IMR-90 (cell line): ENCODE measurements around the gene GYS1. TPM values are rescaled to one million over a fixed set of nuclear protein-coding genes. Genes with fewer than 3 reads are reported as not detected.

Experiments
- ATAC-seq: fragments of 200-7000 bp; cut with Tn5 transposase; 2 replicates; pipeline ENCODE4 v1.9.1; 2020; ENCODE audit warnings: low read depth, mild to moderate bottlenecking, moderate library complexity
- BruUV-seq: library from RNA; stranded (reverse); fragments of 400-500 nt; replicated peaks from 2 replicates; lab custom pipeline; 2021; lab: Mats Ljungman, UMichigan
- CTCF ChIA-PET: fragments of 300-600 bp; formaldehyde crosslinking; extraction: SDS; loops from one replicate; lab custom pipeline; 2021; ENCODE audit warnings: antibody characterized with exemption; lab: Yijun Ruan, JAX
- POLR2A ChIA-PET: fragments of 300-600 bp; sonication (Branson Sonifier 250); formaldehyde crosslinking; loops from one replicate; lab custom pipeline; 2022; ENCODE audit warnings: antibody characterized with exemption; ENCODE audit not compliant: unreplicated experiment; lab: Charles Lee
- DNase-seq: peaks from one replicate; pipeline ENCODE4 v3.0.0; 2013
- H2AFZ ChIP-seq: replicated peaks from 2 replicates; pipeline ENCODE3; 2013; ENCODE audit warnings: low read length, mild to moderate bottlenecking; ENCODE audit not compliant: poor library complexity
- H2AK5ac ChIP-seq: 2 replicates; pipeline ENCODE4 v1.6.1; 2013; ENCODE audit warnings: low read depth, low read length, inconsistent platforms
- H2AK9ac ChIP-seq: replicated peaks from 2 replicates; pipeline ENCODE3; 2013; ENCODE audit warnings: mild to moderate bottlenecking, low read depth, low read length, moderate library complexity; ENCODE audit not compliant: poor library complexity
- H2BK120ac ChIP-seq: 2 replicates; pipeline ENCODE4 v1.6.1; 2013; ENCODE audit warnings: low read depth, low read length, inconsistent platforms
- H2BK15ac ChIP-seq: 3 replicates; pipeline ENCODE4 v1.6.1; 2013; ENCODE audit warnings: low read depth, low read length, inconsistent platforms
- H2BK20ac ChIP-seq: 2 replicates; pipeline ENCODE4 v1.6.1; 2013; ENCODE audit warnings: low read depth, mild to moderate bottlenecking, inconsistent platforms, low read length, moderate library complexity
- H2BK5ac ChIP-seq: 2 replicates; pipeline ENCODE4 v1.6.1; 2013; ENCODE audit warnings: mild to moderate bottlenecking, low read depth, low read length, inconsistent platforms; ENCODE audit not compliant: poor library complexity, severe bottlenecking
- H3K14ac ChIP-seq: replicated peaks from 2 replicates; pipeline ENCODE4 v1.6.1; 2013; ENCODE audit warnings: low read depth, low read length, inconsistent platforms
- H3K18ac ChIP-seq: 2 replicates; pipeline ENCODE4 v1.6.1; 2013; ENCODE audit warnings: low read depth, low read length, control low read depth
- H3K23ac ChIP-seq: 2 replicates; pipeline ENCODE4 v1.6.1; 2013; ENCODE audit warnings: low read depth, low read length, inconsistent platforms
- H3K27ac ChIP-seq: 2 replicates; pipeline ENCODE4 v1.5.1; 2013; ENCODE audit warnings: mild to moderate bottlenecking, control low read depth, low read length; ENCODE audit not compliant: insufficient read depth
- H3K27me3 ChIP-seq: 2 replicates; pipeline ENCODE4 v1.6.1; 2013; ENCODE audit warnings: low read length; ENCODE audit not compliant: control insufficient read depth, insufficient read depth
- H3K36me3 ChIP-seq: 2 replicates; pipeline ENCODE4 v1.6.1; 2013; ENCODE audit warnings: low read length, mixed read lengths; ENCODE audit not compliant: control insufficient read depth, insufficient read depth
- H3K4ac ChIP-seq: 2 replicates; pipeline ENCODE4 v1.6.1; 2013; ENCODE audit warnings: low read depth, low read length, inconsistent platforms
- H3K4me1 ChIP-seq: 2 replicates; pipeline ENCODE4 v1.6.1; 2013; ENCODE audit warnings: low read length, mixed read lengths; ENCODE audit not compliant: control insufficient read depth, insufficient read depth
- H3K4me2 ChIP-seq: 2 replicates; pipeline ENCODE4 v1.6.1; 2013; ENCODE audit warnings: low read depth, mild to moderate bottlenecking, control low read depth, low read length, moderate library complexity
- H3K4me3 ChIP-seq: 2 replicates; pipeline ENCODE4 v1.5.1; 2013; ENCODE audit warnings: low read depth, mild to moderate bottlenecking, control low read depth, low read length, moderate library complexity; ENCODE audit not compliant: insufficient read depth
- H3K56ac ChIP-seq: 2 replicates; pipeline ENCODE4 v1.6.1; 2013; ENCODE audit warnings: low read length, inconsistent platforms; ENCODE audit not compliant: insufficient read depth; ENCODE audit errors: extremely low read depth
- H3K79me1 ChIP-seq, 2 experiments: 2 replicates each; pipeline ENCODE4 v1.6.1; 2013; ENCODE audit warnings: low read length in 2 of 2, inconsistent platforms in 1 of 2, low read depth in 1 of 2
- H3K9ac ChIP-seq: 2 replicates; pipeline ENCODE4 v1.6.1; 2013; ENCODE audit warnings: low read depth, low read length, control low read depth
- H3K9me1 ChIP-seq: 2 replicates; pipeline ENCODE4 v1.6.1; 2013; ENCODE audit warnings: low read length, inconsistent platforms; ENCODE audit not compliant: insufficient read depth
- H3K9me3 ChIP-seq: 2 replicates; pipeline ENCODE4 v1.6.1; 2013; ENCODE audit warnings: low read length; ENCODE audit not compliant: control insufficient read depth, insufficient read depth
- H4K20me1 ChIP-seq: 2 replicates; pipeline ENCODE4 v1.6.1; 2013; ENCODE audit warnings: low read length, inconsistent platforms; ENCODE audit not compliant: insufficient read depth
- H4K5ac ChIP-seq: 2 replicates; pipeline ENCODE4 v1.6.1; 2013; ENCODE audit warnings: mild to moderate bottlenecking, low read depth, low read length, control low read depth
- H4K8ac ChIP-seq, 2 experiments: 2 replicates each; pipeline ENCODE4 v1.6.1; 2013; ENCODE audit warnings: low read depth in 2 of 2, low read length in 2 of 2, control low read depth in 1 of 2, inconsistent platforms in 1 of 2
- H4K91ac ChIP-seq: 2 replicates; pipeline ENCODE4 v1.6.1; 2013; ENCODE audit warnings: low read depth, low read length, inconsistent platforms; ENCODE audit not compliant: insufficient read depth
- CEBPB ChIP-seq: IDR thresholded peaks from 2 replicates; pipeline ENCODE4 v1.6.1; 2012; ENCODE audit warnings: low read depth, low read length, improper control_type of control experiment
- MAZ ChIP-seq: IDR thresholded peaks from 2 replicates; pipeline ENCODE4 v1.6.1; 2012; ENCODE audit warnings: low read depth, mild to moderate bottlenecking, low read length, improper control_type of control experiment, moderate library complexity, borderline replicate concordance
- POLR2A ChIP-seq: IDR thresholded peaks from 2 replicates; pipeline ENCODE4 v1.6.1; 2012; ENCODE audit warnings: mild to moderate bottlenecking, low read depth, low read length
- RCOR1 ChIP-seq: IDR thresholded peaks from 2 replicates; pipeline ENCODE4 v1.6.1; 2012; ENCODE audit warnings: mild to moderate bottlenecking, low read length, improper control_type of control experiment; ENCODE audit not compliant: insufficient replicate concordance
- WGBS, 2 experiments: methylation state at CpG; one replicate each; pipeline versions ENCODE4 v1.1.5 to v1.1.7; 2013; ENCODE audit warnings: missing lambda C conversion rate in 2 of 2; ENCODE audit not compliant: insufficient read length in 1 of 2; ENCODE audit errors: extremely low coverage in 2 of 2; 5-methylcytosine and 5-hydroxymethylcytosine counted together
- dilution Hi-C: fragments of 300-500 bp; cut with HindIII; formaldehyde crosslinking; loops from one replicate; pipeline ENCODE4 v1.14.3; 2018; ENCODE audit warnings: low sequenced_read_pairs; ENCODE audit not compliant: unreplicated experiment
- in situ Hi-C: fragments of 300-500 bp; cut with MboI; formaldehyde crosslinking; loops from 3 replicates; pipeline ENCODE4 v1.14.3; 2019; ENCODE audit warnings: low sequenced_read_pairs, inconsistent platforms, mixed read lengths
- intact Hi-C: fragments of 100-400 bp; cut with micrococcal nuclease; formaldehyde crosslinking; loops from 2 replicates; pipeline ENCODE4 v1.10.0; 2022
- polyA plus RNA-seq, 3 experiments: library from polyadenylated mRNA; depleted of rRNA; stranded (reverse); fragments of >200 nt; gene quantifications; 2 replicates each; pipeline ENCODE4 v1.2.3, GENCODE V29; 2012; ENCODE audit warnings: low replicate concordance in 1 of 3
- total RNA-seq: library from RNA; depleted of rRNA; stranded (reverse); fragments of >200 nt; gene quantifications from 2 replicates; pipeline ENCODE4 v1.2.3, GENCODE V29; 2012

Gene GYS1
- total and polyA plus RNA-seq, 2 of the 4 experiments (the other 2 are of a cell fraction), result 38.7 to 72.2 TPM

GRCh38 chr19:49016067-49016839, 23.1 kb upstream of the GYS1 start:
- no peak overlapping the region for H2AK5ac ChIP-seq
- no peaks in the 10 kb centered on the region; the same call in 1 of the 2 replicates for H4K20me1 ChIP-seq
- H3K27ac ChIP-seq, result no peak overlapping the region
- dilution Hi-C loops, result no loop called here
- peaks cover 0 to 3% of the 10 kb centered on the region in 2 experiments; a peak in 1 of 4 replicates for H3K79me1 ChIP-seq
- H3K9ac ChIP-seq, result no peak overlapping the region
- DNase-seq (no peak), ATAC-seq (no peak)
- H3K4me3 ChIP-seq, result no peak overlapping the region
- intact Hi-C loops, result no loop called here
- H3K14ac ChIP-seq, result no peak overlapping the region
- in situ Hi-C loops, result no loop called here
- H2BK120ac ChIP-seq, result no peak overlapping the region
- no peak overlapping the region for H2AFZ ChIP-seq
- no peak overlapping the region for H2BK20ac ChIP-seq
- no peak overlapping the region for H3K23ac ChIP-seq
- H2AK9ac ChIP-seq, result no peak overlapping the region
- H3K9me1 ChIP-seq, result 0 out of 2 replicates have a peak, but pooled peaks cover 3% of the 10 kb centered on the region
- H3K56ac ChIP-seq, result no peak overlapping the region
- no peak overlapping the region for H4K8ac ChIP-seq
- no peak overlapping the region for H4K91ac ChIP-seq
- H2BK5ac ChIP-seq, result no peak overlapping the region
- POLR2A ChIA-PET, result no interaction called here
- TF ChIP-seq CEBPB (no peak), RCOR1 (no peak), POLR2A (no peak), MAZ (no peak)
- CTCF ChIA-PET, result no interaction called here
- H3K9me3 ChIP-seq, result no peaks in the 10 kb centered on the region
- H3K4me1 ChIP-seq, result peaks cover 5% of the 10 kb centered on the region; the same call in 1 of the 2 replicates
- H3K36me3 ChIP-seq, result peaks cover 38% of the 10 kb centered on the region
- no TSS peak for BruUV-seq
- no peak overlapping the region for H3K4me2 ChIP-seq
- WGBS, 2 experiments, result 97% methylated on average over 12 of the region's 29 CpGs; no CpG with 5 or more reads in 1 of the 2 experiments
- no peak overlapping the region for H3K18ac ChIP-seq
- H2BK15ac ChIP-seq, result no peak overlapping the region
- no peak overlapping the region for H3K4ac ChIP-seq
- peaks cover 2% of the 10 kb centered on the region; the same call in 1 of the 2 replicates for H3K27me3 ChIP-seq
- no peak overlapping the region for H4K5ac ChIP-seq
